ENCODE data around the gene ANXA8.
"Not testable (repeated sequence)": the region's sequence is repeated elsewhere in the genome, so short reads cannot be mapped to it uniquely, and the experiment has no call there.

GRCh38 chr10:47482367-47482766 is 1.5 kb downstream of the ANXA8 start:
- not testable (repeated sequence) for TF ChIP-seq POLR2A (IDR thresholded peaks at IDR 0.05; ENCODE audit: low read length); GATA1 (IDR thresholded peaks at IDR 0.05; ENCODE audit: low read depth, low read length)
